ENCODE measurements around the gene IL24. TPM values are rescaled to one million over a fixed set of nuclear protein-coding genes. Genes with fewer than 3 reads are reported as not detected.
"Not testable (repeated sequence)": the region's sequence is repeated elsewhere in the genome, so short reads cannot be mapped to it uniquely, and the experiment has no call there.

Gene IL24
- total and polyA plus RNA-seq, 2 donors from 2014 or later, result not detected

GRCh38 chr1:206922524-206922923 lies 25.3 kb downstream of the IL24 start:
- Histone ChIP-seq H3K9me3 (ENCODE audit: control insufficient read depth in 2 of 3, insufficient read depth in 1 of 3, low read length in 3 of 3) (peaks cover 0 to 5% (median 0%) of the 10 kb centered on the region in 3 donors), H3K27ac (ENCODE audit: low read depth in 2 of 2, low read length in 2 of 2) (peak overlapping the region in 1 of 2 donors; percentile 30), H3K27me3 (ENCODE audit: control insufficient read depth, insufficient read depth, low read length) (no peaks in the 10 kb centered on the region), H3K36me3 (ENCODE audit: control insufficient read depth in 2 of 3, insufficient read depth in 3 of 3, low read length in 3 of 3) (peaks cover 0 to 4% (median 0%) of the 10 kb centered on the region in 3 donors), H3K4me3 (ENCODE audit: low read length in 3 of 3) (no peak overlapping the region), H3K4me1 (ENCODE audit: control insufficient read depth in 2 of 3, insufficient read depth in 2 of 3, low read depth in 1 of 3, low read length in 3 of 3) (peaks cover 0 to 4% (median 0%) of the 10 kb centered on the region in 3 donors), H3K9ac (ENCODE audit: low read length in 3 of 3) (no peak overlapping the region)
- intact Hi-C loops (cut with DNase I), result no loop called here
- TF ChIP-seq CTCF (IDR thresholded peaks at IDR 0.05; ENCODE audit: borderline replicate concordance, extremely low read depth, insufficient read depth), result no peak
- FAIRE-seq, result no peak
- DNase-seq, result peak in 1 of 5 donors; percentile 32

- FAIRE-seq, result no peak
- peaks cover 0 to 5% (median 0%) of the 10 kb centered on the region in 3 donors for H3K9me3 ChIP-seq (ENCODE audit: control insufficient read depth in 2 of 3, insufficient read depth in 1 of 3, low read length in 3 of 3)
- H3K4me3 ChIP-seq (ENCODE audit: low read length in 3 of 3), result no peak overlapping the region
- peak in 1 of 5 donors; percentile 77 for DNase-seq
- no peaks in the 10 kb centered on the region for H3K27me3 ChIP-seq (ENCODE audit: control insufficient read depth, insufficient read depth, low read length)
- peak overlapping the region in 1 of 2 donors; percentile 30 for H3K27ac ChIP-seq (ENCODE audit: low read depth in 2 of 2, low read length in 2 of 2)
- TF ChIP-seq CTCF (IDR thresholded peaks at IDR 0.05; ENCODE audit: borderline replicate concordance, extremely low read depth, insufficient read depth), result no peak
- H3K36me3 ChIP-seq (ENCODE audit: control insufficient read depth in 2 of 3, insufficient read depth in 3 of 3, low read length in 3 of 3), result peaks cover 0 to 4% (median 0%) of the 10 kb centered on the region in 3 donors
- peaks cover 0 to 4% (median 0%) of the 10 kb centered on the region in 3 donors for H3K4me1 ChIP-seq (ENCODE audit: control insufficient read depth in 2 of 3, insufficient read depth in 2 of 3, low read depth in 1 of 3, low read length in 3 of 3)
- intact Hi-C loops (cut with DNase I), result no loop called here
- no peak overlapping the region for H3K9ac ChIP-seq (ENCODE audit: low read length in 3 of 3)
Observed at GRCh38 chr1:206923009-206923960, 26.0 kb downstream of the IL24 start.

GRCh38 chr1:206923961-206924557 lies 26.8 kb downstream of the IL24 start:
- Histone ChIP-seq H3K9ac (ENCODE audit: low read length in 3 of 3) (peak overlapping the region in 1 of 3 donors; percentile 3), H3K4me3 (ENCODE audit: low read length in 3 of 3) (peak overlapping the region in 1 of 3 donors; percentile 35)
- H3K27me3 ChIP-seq (ENCODE audit: control insufficient read depth, insufficient read depth, low read length); H3K36me3 ChIP-seq (ENCODE audit: control insufficient read depth in 2 of 3, insufficient read depth in 3 of 3, low read length in 3 of 3); H3K27ac ChIP-seq (ENCODE audit: low read depth in 2 of 2, low read length in 2 of 2); H3K4me1 ChIP-seq (ENCODE audit: control insufficient read depth in 2 of 3, insufficient read depth in 2 of 3, low read depth in 1 of 3, low read length in 3 of 3); FAIRE-seq; H3K9me3 ChIP-seq (ENCODE audit: control insufficient read depth in 2 of 3, insufficient read depth in 1 of 3, low read length in 3 of 3); intact Hi-C loops (cut with DNase I): not testable (repeated sequence)
- DNase-seq, result peak in 1 of 5 donors; percentile 15

- no peak for FAIRE-seq
- DNase-seq, result no peak
- no peak for TF ChIP-seq CTCF (IDR thresholded peaks at IDR 0.05; ENCODE audit: borderline replicate concordance, extremely low read depth, insufficient read depth)
- Histone ChIP-seq H3K27ac (ENCODE audit: low read depth in 2 of 2, low read length in 2 of 2) (no peak overlapping the region), H3K27me3 (ENCODE audit: control insufficient read depth, insufficient read depth, low read length) (no peaks in the 10 kb centered on the region), H3K9me3 (ENCODE audit: control insufficient read depth in 2 of 3, insufficient read depth in 1 of 3, low read length in 3 of 3) (peaks cover 0 to 5% (median 0%) of the 10 kb centered on the region in 3 donors), H3K4me3 (ENCODE audit: low read length in 3 of 3) (peak overlapping the region in 1 of 3 donors; percentile 35), H3K36me3 (ENCODE audit: control insufficient read depth in 2 of 3, insufficient read depth in 3 of 3, low read length in 3 of 3) (peaks cover 0 to 4% (median 0%) of the 10 kb centered on the region in 3 donors), H3K9ac (ENCODE audit: low read length in 3 of 3) (no peak overlapping the region), H3K4me1 (ENCODE audit: control insufficient read depth in 2 of 3, insufficient read depth in 2 of 3, low read depth in 1 of 3, low read length in 3 of 3) (peaks cover 0 to 4% (median 0%) of the 10 kb centered on the region in 3 donors)
- intact Hi-C loops (cut with DNase I), result no loop called here
Observed at GRCh38 chr1:206924592-206925105, 27.4 kb downstream of the IL24 start.
